Measurements from ENCODE around the gene TMEM255B.

TMEM255B gene

DNA sequence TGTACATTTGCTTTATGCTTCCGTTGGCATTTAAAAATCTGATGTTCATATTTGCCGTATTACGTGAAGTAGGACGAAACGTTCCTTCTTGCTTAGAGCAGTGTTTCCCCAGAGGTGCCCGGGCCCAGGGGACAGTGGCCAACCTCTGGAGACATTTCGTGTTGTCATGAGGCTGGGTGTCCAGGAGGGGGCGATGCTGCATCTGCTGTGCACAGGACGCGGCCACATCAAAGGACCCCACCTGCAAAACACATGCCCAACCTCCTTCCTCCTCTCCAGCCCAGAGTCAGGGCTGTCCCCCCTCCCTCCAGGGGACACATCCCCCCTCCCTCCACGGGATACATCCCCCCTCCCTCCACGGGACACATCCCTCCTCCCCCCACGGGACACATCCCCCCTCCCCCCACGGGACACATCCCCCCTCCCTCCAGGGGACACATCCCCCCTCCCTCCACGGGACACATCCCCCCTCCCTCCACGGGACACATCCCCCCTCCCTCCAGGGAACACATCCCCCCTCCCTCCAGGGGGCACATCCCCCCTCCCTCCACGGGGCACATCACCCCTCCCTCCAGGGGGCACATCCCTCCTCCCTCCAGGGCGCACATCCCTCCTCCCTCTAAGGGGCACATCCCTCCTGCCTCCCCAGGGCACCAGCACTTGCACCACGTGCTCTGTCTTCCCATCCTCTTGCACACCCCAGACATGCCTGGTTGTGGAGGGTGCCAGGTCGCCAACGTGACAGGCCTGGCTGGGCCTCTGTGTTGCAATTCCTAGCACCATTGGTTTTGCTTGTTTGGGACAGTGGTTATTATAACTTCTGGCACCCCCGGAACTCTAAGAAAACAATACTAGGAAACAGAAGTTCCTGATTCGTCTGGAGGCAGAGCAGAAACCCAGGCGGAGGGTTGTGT, 58.2 kb downstream of the TMEM255B start:
- TF ChIP-seq CTCF (IDR thresholded peaks at IDR 0.05; ENCODE audit: low read length, missing control alignments), result peak; percentile 81

DNA sequence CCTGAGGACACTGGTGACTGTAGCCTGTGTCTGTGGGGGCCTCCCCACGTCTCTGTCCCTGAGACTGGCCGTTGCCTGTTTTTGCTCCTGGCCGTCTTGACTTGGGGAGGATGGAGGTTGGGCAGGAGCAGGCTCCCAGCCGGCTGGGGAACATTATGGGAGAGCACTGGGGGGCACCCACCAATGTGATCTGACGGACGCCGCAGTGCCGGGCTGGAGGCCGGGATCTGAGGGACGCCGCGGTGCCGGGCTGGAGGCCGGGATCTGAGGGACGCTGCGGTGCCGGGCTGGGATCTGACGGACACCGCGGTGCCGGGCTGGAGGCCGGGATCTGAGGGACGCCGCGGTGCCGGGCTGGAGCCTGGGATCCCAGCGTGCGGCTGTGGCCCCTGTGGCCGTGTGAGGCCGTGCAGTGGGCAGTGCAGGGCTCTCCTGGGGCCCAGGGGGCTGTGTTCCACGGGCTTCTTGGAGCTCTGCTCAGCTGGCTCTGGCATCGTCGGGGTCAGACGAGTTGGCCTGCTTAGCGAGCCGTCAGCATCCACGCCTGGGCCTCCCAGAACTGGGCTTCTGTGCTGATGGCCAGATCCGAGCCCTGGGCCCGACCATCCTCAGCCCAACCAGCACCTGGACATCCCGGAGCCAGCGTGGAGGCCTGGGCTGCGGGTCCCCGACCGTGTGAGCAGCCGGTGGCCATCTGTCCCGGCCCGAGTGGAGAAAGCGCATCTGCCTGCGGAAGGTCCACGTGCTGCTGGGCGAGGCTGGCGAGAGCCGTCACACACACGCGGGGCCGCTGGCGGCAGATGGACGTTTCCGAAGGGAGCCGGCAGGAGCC, 59.0 kb downstream of the TMEM255B start:
- H3K4me3 ChIP-seq (replicated peaks; ENCODE audit: low read depth, low read length), result no peak overlapping the region
- no peak for TF ChIP-seq CTCF (IDR thresholded peaks at IDR 0.05; ENCODE audit: low read length, missing control alignments)
- DNase-seq (ENCODE audit: low read depth), result no peak

More for the DNA sequence above, 58.2 kb downstream of the TMEM255B start:
- no peak overlapping the region for H3K4me3 ChIP-seq (replicated peaks; ENCODE audit: low read depth, low read length)
- peak; percentile 88 for DNase-seq (ENCODE audit: low read depth)

DNA sequence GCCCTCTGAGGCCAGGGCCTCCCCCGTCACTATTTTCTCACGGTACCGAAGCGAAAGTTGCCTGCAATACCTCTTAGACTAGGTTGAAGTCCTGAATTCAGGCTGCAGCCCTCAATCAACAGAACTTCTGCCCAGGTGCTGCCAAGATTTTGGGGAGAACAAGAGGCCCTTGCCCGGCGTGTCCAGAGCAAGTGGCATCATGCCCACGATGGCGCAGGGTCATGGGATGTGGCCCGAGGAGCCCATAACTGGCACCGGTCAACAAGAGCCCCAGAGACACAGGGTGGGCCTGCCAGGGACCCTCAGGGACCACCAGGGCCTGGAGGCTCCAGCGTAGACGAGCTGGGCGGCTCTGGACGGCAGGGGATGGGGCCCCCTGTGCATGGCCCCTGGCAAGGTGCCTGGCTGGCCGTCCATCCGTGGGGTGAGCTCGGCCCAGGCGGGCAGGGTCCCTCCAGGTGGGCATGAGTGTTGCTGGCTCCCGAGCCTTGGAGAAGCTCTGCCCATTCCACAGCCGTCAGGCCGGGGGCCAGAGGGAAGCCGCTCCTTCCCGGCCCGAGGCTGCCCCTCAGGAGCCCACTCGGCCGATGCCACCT, 59.8 kb downstream of the TMEM255B start:
- no peak overlapping the region for H3K4me3 ChIP-seq (replicated peaks; ENCODE audit: low read depth, low read length)
- no peak for DNase-seq (ENCODE audit: low read depth)
- no peak for TF ChIP-seq CTCF (IDR thresholded peaks at IDR 0.05; ENCODE audit: low read length, missing control alignments)

GRCh38 chr13:113819341-113819730, 60.3 kb downstream of the TMEM255B start:
- no peak overlapping the region for H3K4me3 ChIP-seq (replicated peaks; ENCODE audit: low read depth, low read length)
- no peak for TF ChIP-seq CTCF (IDR thresholded peaks at IDR 0.05; ENCODE audit: low read length, missing control alignments)
- DNase-seq (ENCODE audit: low read depth), result no peak

DNA sequence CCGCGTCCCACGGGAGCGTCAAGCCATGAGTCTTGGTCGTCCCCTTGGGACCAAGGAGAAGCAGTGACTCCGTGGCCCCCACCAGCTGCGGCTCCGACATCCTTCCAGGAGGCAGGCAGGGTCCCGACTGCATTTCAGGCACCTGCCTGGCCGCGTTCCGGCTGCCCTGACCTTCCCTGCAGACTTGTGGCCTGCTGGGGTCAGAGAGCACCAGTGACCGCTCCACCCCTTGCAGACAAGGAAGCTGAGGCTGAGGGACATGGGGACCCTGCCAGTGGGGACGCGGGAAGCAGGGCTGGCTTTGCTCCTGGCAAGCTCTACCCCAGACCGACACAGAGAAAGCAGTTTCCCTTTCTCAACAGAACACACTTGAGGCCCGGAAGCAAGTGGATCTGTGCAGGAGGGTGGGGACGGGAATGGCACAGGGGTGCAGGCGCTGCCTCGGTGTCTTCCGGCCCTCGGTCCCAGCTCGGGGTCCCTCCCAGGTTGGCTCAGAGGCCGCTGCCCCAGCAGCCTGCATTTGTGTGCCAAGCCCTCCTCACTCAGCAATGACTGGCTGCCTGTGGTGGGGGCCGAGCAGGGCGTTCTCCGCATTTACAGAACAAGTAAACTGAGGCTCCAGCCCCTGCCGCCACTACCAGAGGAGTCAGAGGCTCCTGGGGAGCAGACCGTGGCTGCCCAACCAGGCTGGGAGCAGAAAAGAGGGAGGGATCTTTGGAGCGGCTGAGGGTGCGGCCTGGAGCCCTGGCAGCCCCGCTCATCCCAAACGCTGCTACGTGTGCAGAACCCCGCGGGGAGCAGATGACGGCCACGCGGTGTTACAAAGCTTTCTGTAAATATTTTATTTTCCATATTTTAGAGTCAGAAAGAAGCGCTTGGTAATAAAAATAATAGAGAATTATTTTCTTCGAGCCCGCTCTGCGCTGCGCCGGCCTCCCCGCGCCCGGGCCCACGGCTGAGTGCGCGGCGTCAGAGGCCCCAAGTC, 61.0 kb downstream of the TMEM255B start:
- no peak overlapping the region for H3K4me3 ChIP-seq (replicated peaks; ENCODE audit: low read depth, low read length)
- no peak for TF ChIP-seq CTCF (IDR thresholded peaks at IDR 0.05; ENCODE audit: low read length, missing control alignments)
- DNase-seq (ENCODE audit: low read depth), result no peak

Measured in fibroblast of pulmonary artery (primary cell).